ENCODE results near the gene TOGARAM2. TPM values are rescaled to one million over a fixed set of nuclear protein-coding genes. Genes with fewer than 3 reads are reported as not detected.

TOGARAM2 gene
- polyA plus RNA-seq, 1 experiment, result 0.30 TPM

GRCh38 chr2:29031046-29031445 lies 49.9 kb downstream of the TOGARAM2 start:
- Histone ChIP-seq H3K4me3 (ENCODE audit: low read depth, low read length) (no peak overlapping the region), H3K27ac (ENCODE audit: low read depth, low read length) (no peak overlapping the region), H3K9me3 (ENCODE audit: control insufficient read depth, insufficient read depth, low read length) (no peaks in the 10 kb centered on the region; the same call in 1 of the 2 replicates), H3K27me3 (ENCODE audit: control insufficient read depth, insufficient read depth, low read length) (peaks cover 6% of the 10 kb centered on the region)
- no peak for DNase-seq (ENCODE audit: low read depth, low spot score)
- TF ChIP-seq CTCF (IDR thresholded peaks at IDR 0.05; ENCODE audit: low read depth, low read length), result no peak
- POLR2A ChIA-PET, result no interaction called here
- CTCF ChIA-PET, result no interaction called here

DNA sequence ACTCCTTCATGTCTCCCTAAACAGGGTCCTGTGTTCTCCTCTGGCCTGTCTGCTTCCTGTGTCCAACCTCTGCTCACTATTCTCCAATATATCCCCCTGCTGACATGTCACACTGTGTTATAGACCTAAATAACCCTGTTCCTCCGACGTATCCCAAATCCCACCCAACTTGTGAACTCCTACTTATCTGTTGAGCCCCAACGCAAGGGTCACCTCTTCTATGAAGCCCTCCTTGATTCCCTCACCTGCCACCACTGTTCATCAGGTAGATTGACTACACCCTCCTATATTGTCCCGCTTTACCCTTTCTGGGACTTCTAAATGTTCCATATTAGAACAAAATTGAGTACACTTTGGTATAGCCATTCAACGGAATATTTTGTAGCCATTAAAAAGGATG lies 51.1 kb downstream of the TOGARAM2 start:
- POLR2A ChIA-PET, result no interaction called here
- CTCF ChIA-PET, result interaction anchor here (1.3 kb wide), 1 partner anchor 17 kb away, joined by 3 read pairs; no protein-coding TSS in a partner anchor
- no peak for DNase-seq (ENCODE audit: low read depth, low spot score)
- Histone ChIP-seq H3K4me3 (ENCODE audit: low read depth, low read length) (no peak overlapping the region), H3K27ac (ENCODE audit: low read depth, low read length) (no peak overlapping the region), H3K9me3 (ENCODE audit: control insufficient read depth, insufficient read depth, low read length) (no peaks in the 10 kb centered on the region; the same call in 1 of the 2 replicates), H3K27me3 (ENCODE audit: control insufficient read depth, insufficient read depth, low read length) (peaks cover 5% of the 10 kb centered on the region)
- no peak for TF ChIP-seq CTCF (IDR thresholded peaks at IDR 0.05; ENCODE audit: low read depth, low read length)

GRCh38 chr2:29033172-29033571 lies 52.1 kb downstream of the TOGARAM2 start:
- CTCF ChIA-PET, result no interaction called here

GRCh38 chr2:29033656-29034055 lies 52.6 kb downstream of the TOGARAM2 start:
- Histone ChIP-seq H3K27me3 (ENCODE audit: control insufficient read depth, insufficient read depth, low read length) (peaks cover 5% of the 10 kb centered on the region), H3K9me3 (ENCODE audit: control insufficient read depth, insufficient read depth, low read length) (no peaks in the 10 kb centered on the region; the same call in 1 of the 2 replicates), H3K27ac (ENCODE audit: low read depth, low read length) (no peak overlapping the region), H3K4me3 (ENCODE audit: low read depth, low read length) (no peak overlapping the region)
- CTCF ChIA-PET, result no interaction called here
- no peak for DNase-seq (ENCODE audit: low read depth, low spot score)
- POLR2A ChIA-PET, result no interaction called here
- no peak for TF ChIP-seq CTCF (IDR thresholded peaks at IDR 0.05; ENCODE audit: low read depth, low read length)

More at GRCh38 chr2:29033172-29033571, 52.1 kb downstream of the TOGARAM2 start:
- POLR2A ChIA-PET, result no interaction called here
- Histone ChIP-seq H3K27me3 (ENCODE audit: control insufficient read depth, insufficient read depth, low read length) (peaks cover 5% of the 10 kb centered on the region), H3K27ac (ENCODE audit: low read depth, low read length) (no peak overlapping the region), H3K9me3 (ENCODE audit: control insufficient read depth, insufficient read depth, low read length) (no peaks in the 10 kb centered on the region; the same call in 1 of the 2 replicates), H3K4me3 (ENCODE audit: low read depth, low read length) (no peak overlapping the region)
- TF ChIP-seq CTCF (IDR thresholded peaks at IDR 0.05; ENCODE audit: low read depth, low read length), result no peak
- no peak for DNase-seq (ENCODE audit: low read depth, low spot score)

- ChIA-PET CTCF (no interaction called here), POLR2A (no interaction called here)
- Histone ChIP-seq H3K27ac (ENCODE audit: low read depth, low read length) (no peak overlapping the region), H3K4me3 (ENCODE audit: low read depth, low read length) (no peak overlapping the region), H3K9me3 (ENCODE audit: control insufficient read depth, insufficient read depth, low read length) (no peaks in the 10 kb centered on the region; the same call in 1 of the 2 replicates), H3K27me3 (ENCODE audit: control insufficient read depth, insufficient read depth, low read length) (peaks cover 5% of the 10 kb centered on the region)
- DNase-seq (ENCODE audit: low read depth, low spot score), result no peak
- TF ChIP-seq CTCF (IDR thresholded peaks at IDR 0.05; ENCODE audit: low read depth, low read length), result no peak
These were observed 54.1 kb downstream of the TOGARAM2 start for GRCh38 chr2:29035016-29035745.
